Activated gamma-delta T cell treated with anti-CD3 and anti-CD28 coated beads, Interleukin-2, amount 50 U/mL, for 16 hours (primary cell): ENCODE data around the gene PCDHGB6.
"Not testable (repeated sequence)": the region's sequence is repeated elsewhere in the genome, so short reads cannot be mapped to it uniquely, and the experiment has no call there.

Experiments used
- DNase-seq: peaks from one replicate; pipeline ENCODE4 v3.0.0-alpha.2; 2020; ENCODE audit warnings: low read depth

PCDHGB6 gene

GRCh38 chr5:141388661-141389060, 19.2 kb upstream of the PCDHGB6 start:
- no peak for DNase-seq

- no peak for DNase-seq
Observed at GRCh38 chr5:141389153-141390042, 18.4 kb upstream of the PCDHGB6 start.

- DNase-seq, result no peak
Observed at GRCh38 chr5:141392429-141393198, 15.2 kb upstream of the PCDHGB6 start, which contains the start of gene PCDHGA8. TSS of gene PCDHGA8 (plus strand) at chr5:141392633. CDS start at chr5:141392814, 181 bp downstream.

- DNase-seq, result no peak
Observed at GRCh38 chr5:141393267-141393666, 14.6 kb upstream of the PCDHGB6 start.

- DNase-seq, result not testable (repeated sequence)
Observed at GRCh38 chr5:141394401-141395187, 13.2 kb upstream of the PCDHGB6 start.

- DNase-seq, result not testable (repeated sequence)
Observed at GRCh38 chr5:141397756-141398551, 9.9 kb upstream of the PCDHGB6 start, which contains the start of gene PCDHGB5. TSS of gene PCDHGB5 (plus strand) at chr5:141397947. CDS start at chr5:141398128, 181 bp downstream.

GRCh38 chr5:141398608-141399007, 9.2 kb upstream of the PCDHGB6 start:
- DNase-seq, result no peak

- DNase-seq, result no peak
Observed at GRCh38 chr5:141399555-141400258, 8.1 kb upstream of the PCDHGB6 start.

- no peak for DNase-seq
Observed at GRCh38 chr5:141402553-141403243, 5.1 kb upstream of the PCDHGB6 start, which contains the start of gene PCDHGA9. TSS of gene PCDHGA9 (plus strand) at chr5:141402778. CDS start at chr5:141402953, 175 bp downstream.

GRCh38 chr5:141403387-141403786, 4.4 kb upstream of the PCDHGB6 start:
- DNase-seq, result no peak

GRCh38 chr5:141409598-141410306, 1.9 kb downstream of the PCDHGB6 start:
- DNase-seq, result no peak

- no peak for DNase-seq
Observed at GRCh38 chr5:141411575-141411974, 3.8 kb downstream of the PCDHGB6 start.

- no peak for DNase-seq
Observed at GRCh38 chr5:141412854-141413539, 5.2 kb downstream of the PCDHGB6 start, which contains the start of gene PCDHGA10. TSS of gene PCDHGA10 (plus strand) at chr5:141412987. CDS start at chr5:141413176, 189 bp downstream.

- no peak for DNase-seq
Observed at GRCh38 chr5:141413540-141414069, 5.8 kb downstream of the PCDHGB6 start.

- not testable (repeated sequence) for DNase-seq
Observed at GRCh38 chr5:141414548-141415274, 6.9 kb downstream of the PCDHGB6 start.

GRCh38 chr5:141415275-141415618, 7.4 kb downstream of the PCDHGB6 start:
- DNase-seq, result not testable (repeated sequence)

GRCh38 chr5:141417494-141418172, 9.8 kb downstream of the PCDHGB6 start, which contains the start of gene PCDHGB7:
TSS of gene PCDHGB7 (plus strand) at chr5:141417677. CDS start at chr5:141417860, 183 bp downstream.
- not testable (repeated sequence) for DNase-seq
